Ectodermal cell (in vitro differentiated cells): ENCODE measurements around the gene CCDC107.

Source experiments
- H3K27ac ChIP-seq: 2 replicates; pipeline ENCODE4 v1.7.0; 2013; ENCODE audit warnings: mild to moderate bottlenecking, low read depth, low read length; ENCODE audit not compliant: insufficient read depth, poor library complexity, severe bottlenecking
- H3K27me3 ChIP-seq: 2 replicates; pipeline ENCODE4 v1.7.0; 2013; ENCODE audit warnings: mild to moderate bottlenecking, low read length; ENCODE audit not compliant: insufficient read depth, control insufficient read depth, poor library complexity, severe bottlenecking
- H3K36me3 ChIP-seq: one replicate; pipeline ENCODE4 v1.7.0; 2013; ENCODE audit warnings: low read length; ENCODE audit not compliant: control insufficient read depth, insufficient read depth
- H3K4me1 ChIP-seq: one replicate; pipeline ENCODE4 v1.7.0; 2013; ENCODE audit warnings: low read length; ENCODE audit not compliant: control insufficient read depth, insufficient read depth
- H3K4me3 ChIP-seq: 2 replicates; pipeline ENCODE4 v1.7.0; 2013; ENCODE audit warnings: low read depth, low read length, control low read depth; ENCODE audit not compliant: insufficient read depth
- H3K9me3 ChIP-seq: 2 replicates; pipeline ENCODE4 v1.7.0; 2013; ENCODE audit warnings: mild to moderate bottlenecking, low read length, moderate library complexity; ENCODE audit not compliant: control insufficient read depth
- WGBS, 2 experiments: methylation state at CpG; one replicate each; pipeline ENCODE4 v1.1.7; 2013; ENCODE audit warnings: missing lambda C conversion rate in 2 of 2; 5-methylcytosine and 5-hydroxymethylcytosine counted together

The CCDC107 gene

DNA sequence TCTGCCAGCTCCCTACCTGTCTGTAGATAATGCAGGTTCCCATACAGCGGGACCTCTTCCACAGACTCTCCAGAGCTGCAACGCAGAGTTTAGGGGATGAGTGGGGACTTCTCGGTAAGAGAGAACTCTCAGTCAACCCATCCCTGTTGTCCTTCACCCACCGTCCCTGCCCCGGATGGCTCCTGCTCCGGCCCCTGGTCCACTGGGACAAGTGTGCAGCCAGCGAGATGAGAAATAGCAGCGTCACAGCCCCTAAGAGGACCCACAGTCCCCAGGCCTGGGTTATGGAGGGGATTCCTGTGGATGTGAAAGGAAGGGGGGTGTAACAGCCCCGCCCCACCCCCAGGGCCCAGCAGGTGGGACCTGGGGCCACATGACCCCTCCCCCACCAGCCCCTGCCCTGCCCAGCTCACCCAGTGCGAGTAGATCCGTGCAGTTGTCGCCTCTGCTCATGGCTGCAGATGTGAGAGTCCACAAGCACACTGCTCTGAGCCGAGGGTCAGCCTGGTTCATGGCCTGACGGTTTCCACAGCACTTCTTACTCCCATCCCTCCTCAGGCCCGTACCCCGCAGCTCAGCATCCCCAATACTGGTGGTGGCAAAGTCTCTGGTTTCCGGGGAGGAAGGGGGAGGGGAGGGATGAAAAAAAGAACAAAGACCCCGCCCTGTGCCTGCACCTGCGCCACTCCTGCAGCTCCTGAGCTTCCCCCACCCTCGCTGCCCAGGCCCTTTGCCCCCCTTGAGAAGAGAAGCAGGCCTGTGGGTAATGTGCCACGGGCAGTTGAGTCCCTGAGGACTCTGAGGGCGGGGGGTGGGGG, 7.5 kb upstream of the CCDC107 start, which contains the start of gene SIT1:
SIT1 (minus strand) TSS at position 591 of the 818 bp plus-strand sequence; CDS start at position 513, 78 bp downstream.
- Histone ChIP-seq H3K4me1 (peaks cover 13% of the 10 kb centered on the region), H3K9me3 (no peaks in the 10 kb centered on the region), H3K36me3 (no peaks in the 10 kb centered on the region), H3K4me3 (no peak within 1 kb of the TSS), H3K27ac (no peak within 1 kb of the TSS), H3K27me3 (peaks cover 12% of the 10 kb centered on the region)
- 69 to 70% methylated on average over 21 to 22 of the region's 22 CpGs for WGBS, 2 experiments

DNA sequence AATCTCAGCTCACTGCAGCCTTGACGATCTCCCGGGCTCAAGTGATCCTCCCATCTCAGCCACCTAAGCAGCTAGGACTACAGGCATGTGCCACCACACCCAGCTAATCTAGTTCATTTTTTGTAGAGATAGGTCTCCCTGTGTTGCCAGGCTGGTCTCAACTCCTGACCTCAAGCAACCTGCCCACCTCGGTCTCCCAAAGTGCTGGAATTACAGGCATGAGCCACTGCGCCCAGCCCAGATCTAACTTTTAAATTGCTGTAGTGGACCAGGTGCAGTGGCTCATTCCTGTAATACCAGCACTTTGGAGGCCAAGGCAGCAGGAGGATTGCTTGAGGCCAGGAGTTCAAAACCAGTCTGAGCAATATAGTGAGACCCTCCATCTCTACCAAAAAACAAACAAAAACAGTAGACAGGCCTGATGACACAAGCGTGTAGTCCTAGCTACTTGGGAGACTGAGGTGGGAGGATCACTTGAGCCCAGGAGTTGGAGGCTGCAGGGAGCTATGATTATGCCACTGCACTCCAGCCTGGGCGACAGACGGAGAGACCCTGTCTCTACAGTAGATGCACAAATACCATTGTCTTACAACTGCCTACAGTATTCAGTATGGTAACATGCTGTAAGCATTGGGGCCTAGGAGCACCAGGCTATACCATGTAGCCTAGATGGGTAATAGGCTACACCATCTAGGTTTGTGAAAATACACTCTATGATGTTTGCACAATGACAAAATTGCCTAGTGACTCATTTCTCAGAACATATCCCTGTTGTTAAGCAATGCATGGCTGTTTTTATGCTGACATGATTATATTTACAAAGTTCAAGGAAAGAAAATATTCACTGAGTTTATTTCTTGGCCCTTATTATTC, 5.9 kb upstream of the CCDC107 start:
- Histone ChIP-seq H3K4me3 (no peak overlapping the region), H3K36me3 (no peaks in the 10 kb centered on the region), H3K4me1 (peaks cover 13% of the 10 kb centered on the region), H3K27ac (no peak overlapping the region), H3K27me3 (peaks cover 15% of the 10 kb centered on the region), H3K9me3 (no peaks in the 10 kb centered on the region)
- 89 to 90% methylated on average over 7 of the region's 7 CpGs for WGBS, 2 experiments

DNA sequence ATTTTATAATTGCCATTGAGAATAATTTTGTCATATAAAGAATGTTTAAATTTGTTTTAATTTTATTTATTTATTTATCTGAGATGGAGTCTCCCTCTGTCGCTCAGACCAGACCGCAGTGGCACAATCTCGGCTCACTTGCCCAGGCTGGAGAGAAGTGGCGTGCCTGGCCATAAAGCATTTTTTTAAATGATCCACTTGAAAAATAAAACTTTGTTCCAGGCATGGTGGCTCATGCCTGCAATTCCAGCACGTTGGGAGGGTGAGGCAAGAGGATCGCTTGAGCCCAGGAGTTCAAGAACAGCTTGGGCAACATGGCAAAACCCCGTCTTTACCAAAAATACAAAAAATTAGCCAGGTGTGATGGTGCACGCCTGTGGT, 5.3 kb upstream of the CCDC107 start:
- H3K4me1 ChIP-seq, result peaks cover 7% of the 10 kb centered on the region
- 92 to 96% methylated on average over 8 of the region's 8 CpGs for WGBS, 2 experiments

DNA sequence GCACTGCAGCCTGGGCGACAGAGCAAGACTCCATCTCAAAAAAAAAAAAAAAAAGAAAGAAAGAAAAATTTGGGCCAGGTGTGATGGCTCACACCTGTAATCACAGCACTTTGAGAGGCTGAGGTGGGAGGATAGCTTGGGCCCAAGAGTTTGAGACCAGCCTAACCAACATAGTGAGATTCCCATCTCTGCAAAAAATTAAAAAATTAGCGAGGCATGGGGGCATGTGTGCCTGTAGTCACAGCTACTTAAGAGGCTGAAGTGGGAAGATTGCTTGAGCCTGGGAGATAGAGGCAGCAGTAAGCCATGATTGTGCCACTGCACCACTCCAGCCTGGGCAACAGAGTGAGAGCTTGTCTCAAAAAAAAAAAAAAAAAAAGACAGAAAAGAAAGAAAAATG, 4.5 kb upstream of the CCDC107 start:
- Histone ChIP-seq H3K9me3 (no peaks in the 10 kb centered on the region), H3K4me3 (no peak overlapping the region)

More for the DNA sequence above, 5.3 kb upstream of the CCDC107 start:
- Histone ChIP-seq H3K27me3 (peaks cover 10% of the 10 kb centered on the region), H3K4me3 (no peak overlapping the region), H3K36me3 (no peaks in the 10 kb centered on the region), H3K9me3 (no peaks in the 10 kb centered on the region), H3K27ac (no peak overlapping the region)

DNA sequence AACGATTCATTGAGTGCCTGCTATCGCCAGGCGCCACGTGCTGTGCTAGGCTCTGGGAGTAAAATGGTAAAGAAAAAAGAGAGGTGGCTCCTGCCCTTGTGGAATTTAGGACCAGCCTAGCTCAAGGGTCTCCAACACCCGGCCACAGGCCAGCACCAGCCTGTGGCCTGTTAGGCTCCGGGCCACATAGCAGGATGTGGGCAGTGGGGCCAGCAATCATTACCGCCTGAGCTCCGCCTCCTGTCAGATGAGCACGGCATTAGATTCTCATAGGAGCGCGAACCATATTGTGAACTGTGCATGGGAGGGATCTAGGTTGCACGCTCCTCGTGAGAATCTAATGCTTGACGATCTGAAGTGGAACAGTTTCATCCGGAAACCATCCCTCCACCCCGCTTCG, 1.7 kb upstream of the CCDC107 start:
- Histone ChIP-seq H3K27me3 (peaks cover 10% of the 10 kb centered on the region), H3K9me3 (no peaks in the 10 kb centered on the region), H3K4me1 (peaks cover 5% of the 10 kb centered on the region), H3K27ac (no peak overlapping the region), H3K36me3 (peaks cover 10% of the 10 kb centered on the region), H3K4me3 (no peak overlapping the region)
- 91% methylated on average over 17 of the region's 17 CpGs for WGBS, 2 experiments

More for the DNA sequence above, 4.5 kb upstream of the CCDC107 start:
- H3K36me3 ChIP-seq, result no peaks in the 10 kb centered on the region
- H3K27me3 ChIP-seq, result peaks cover 10% of the 10 kb centered on the region
- peaks cover 7% of the 10 kb centered on the region for H3K4me1 ChIP-seq
- WGBS, 2 experiments, result 93 to 94% methylated on average over 2 of the region's 2 CpGs
- no peak overlapping the region for H3K27ac ChIP-seq

DNA sequence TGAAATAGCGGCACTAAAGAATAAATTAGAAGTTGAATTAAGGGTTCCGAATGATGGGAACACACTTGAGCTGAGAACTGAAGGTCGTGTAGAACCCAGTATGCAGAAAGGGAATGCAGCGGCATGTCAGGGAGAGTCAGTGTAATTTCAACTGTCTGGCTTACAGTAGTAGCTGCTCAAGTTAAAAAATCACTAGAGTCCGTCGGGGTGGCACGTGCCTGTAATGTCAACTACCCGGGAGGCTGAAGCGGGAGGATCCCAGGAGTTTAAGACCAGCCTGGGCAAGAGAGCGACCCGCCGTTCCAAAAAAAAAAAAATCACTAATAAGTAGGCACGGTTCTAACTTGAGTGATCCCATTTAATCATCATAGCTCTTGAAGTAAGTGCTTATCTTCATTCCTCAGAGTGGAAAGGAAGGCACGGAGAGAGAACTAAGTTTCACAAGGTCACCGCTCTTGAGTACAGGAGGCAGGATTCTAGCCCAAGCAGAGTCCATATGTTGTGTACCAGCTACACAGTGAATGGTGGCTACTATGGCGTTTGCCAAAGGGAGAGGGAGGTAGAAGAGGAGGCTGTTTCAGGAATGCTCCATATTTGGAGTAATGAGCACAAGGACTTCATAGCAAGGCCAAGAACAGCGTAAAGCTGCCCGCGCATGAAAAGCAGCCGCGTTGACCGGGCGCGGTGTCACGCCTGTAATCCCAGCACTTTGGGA, 1.1 kb upstream of the CCDC107 start:
- Histone ChIP-seq H3K4me3 (peak overlapping the region; percentile 84), H3K27ac (peak overlapping the region; percentile 83), H3K36me3 (peaks cover 11% of the 10 kb centered on the region), H3K4me1 (peaks cover 5% of the 10 kb centered on the region), H3K9me3 (no peaks in the 10 kb centered on the region), H3K27me3 (peaks cover 10% of the 10 kb centered on the region)
- 52 to 53% methylated on average over 25 of the region's 25 CpGs for WGBS, 2 experiments

DNA sequence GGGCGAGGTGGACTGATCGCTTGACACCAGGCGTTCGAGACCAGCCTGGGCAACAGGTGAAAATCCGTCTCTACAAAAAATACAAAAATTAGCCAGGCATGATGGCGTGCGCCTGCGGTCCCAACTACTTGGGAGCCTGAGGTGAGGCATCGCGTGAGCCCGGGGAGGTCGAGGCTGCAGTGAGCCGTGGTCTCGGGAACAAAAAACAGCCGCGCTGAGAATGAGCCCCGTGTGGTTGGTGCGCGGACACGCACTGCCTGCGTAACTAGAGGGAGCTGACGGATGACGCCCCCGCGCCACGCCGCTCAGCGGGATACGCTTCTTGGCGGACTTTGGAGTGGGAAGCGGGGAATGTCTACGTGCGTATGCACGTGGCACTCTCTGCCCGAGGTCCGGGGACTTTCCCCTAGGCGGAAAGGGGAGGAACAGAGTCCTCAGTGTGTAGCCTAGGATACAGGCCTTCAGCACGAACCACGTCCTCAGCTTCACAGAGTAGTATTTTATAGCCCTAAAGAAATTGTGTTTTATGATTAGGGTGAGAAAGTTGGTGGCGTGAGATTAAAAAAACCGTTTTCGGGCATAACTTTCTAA, 451 bp upstream of the CCDC107 start, which contains the start of gene RMRP:
RMRP (minus strand) TSS at position 474 of the 591 bp plus-strand sequence.
- Histone ChIP-seq H3K4me3 (peak within 1 kb of the TSS; percentile 84), H3K27ac (peak within 1 kb of the TSS; percentile 100), H3K27me3 (peaks cover 10% of the 10 kb centered on the region), H3K4me1 (peaks cover 5% of the 10 kb centered on the region), H3K36me3 (peaks cover 17% of the 10 kb centered on the region), H3K9me3 (no peaks in the 10 kb centered on the region)
- WGBS, 2 experiments, result 1 to 2% methylated on average over 42 of the region's 42 CpGs

DNA sequence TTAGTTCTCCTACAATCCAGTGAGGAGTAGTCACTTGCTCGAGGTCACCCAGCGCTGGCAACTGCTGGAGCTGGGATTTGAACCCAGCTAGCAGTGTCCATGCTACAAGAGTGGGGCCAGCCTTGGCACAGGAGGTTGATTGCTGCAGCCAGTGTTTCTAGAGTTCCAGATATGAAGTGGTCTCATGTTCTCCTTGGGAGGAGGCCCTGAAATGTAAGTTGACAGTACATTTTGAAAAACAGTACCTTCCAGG, 802 bp downstream of the CCDC107 start:
- H3K36me3 ChIP-seq, result peaks cover 24% of the 10 kb centered on the region
- H3K27ac ChIP-seq, result no peak overlapping the region
- H3K9me3 ChIP-seq, result no peaks in the 10 kb centered on the region
- peaks cover 10% of the 10 kb centered on the region for H3K27me3 ChIP-seq
- peak overlapping the region; percentile 84 for H3K4me3 ChIP-seq
- 4 to 9% methylated on average over 2 of the region's 2 CpGs for WGBS, 2 experiments
- H3K4me1 ChIP-seq, result peaks cover 8% of the 10 kb centered on the region

DNA sequence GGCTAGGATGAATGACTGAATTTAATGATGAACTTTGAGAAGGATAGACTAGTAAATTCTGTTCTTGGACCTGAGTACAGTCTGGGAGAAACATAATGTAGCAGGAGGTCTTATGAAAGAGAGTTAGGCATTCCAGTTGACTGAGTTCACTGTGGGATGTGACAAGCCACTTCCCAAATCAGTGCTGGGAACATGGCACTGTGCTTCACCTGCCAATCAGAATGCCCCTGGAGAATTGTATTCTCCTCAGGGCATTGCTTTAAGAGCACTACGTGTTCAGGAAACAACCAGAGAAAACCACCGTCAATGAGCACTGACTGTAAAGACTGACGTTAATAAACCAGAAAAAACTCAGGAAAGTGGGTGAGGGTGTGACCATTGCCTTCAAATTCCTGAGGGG, 1.2 kb downstream of the CCDC107 start:
- Histone ChIP-seq H3K27me3 (peaks cover 10% of the 10 kb centered on the region), H3K4me3 (peak overlapping the region; percentile 84), H3K36me3 (peaks cover 24% of the 10 kb centered on the region), H3K4me1 (peaks cover 13% of the 10 kb centered on the region), H3K27ac (no peak overlapping the region), H3K9me3 (no peaks in the 10 kb centered on the region)
- 89 to 92% methylated on average over 3 of the region's 3 CpGs for WGBS, 2 experiments
